ENCODE data around the gene ZSCAN10.
A peak's percentile ranks its signal among the peaks of the same experiment; 100 is the strongest.
"Not testable (repeated sequence)": the region's sequence is repeated elsewhere in the genome, so short reads cannot be mapped to it uniquely, and the experiment has no call there.

ZSCAN10 gene

GRCh38 chr16:3098459-3099394, at the start of gene ZSCAN10:
Gene ZSCAN10 (minus strand): TSS chr16:3099294. CDS start chr16:3092937, 6,357 bp downstream.
- DNase-seq = no peak

GRCh38 chr16:3148256-3149192, 49.4 kb upstream of the ZSCAN10 start:
- no peak for DNase-seq

GRCh38 chr16:3147757-3148104, 48.6 kb upstream of the ZSCAN10 start:
- no peak for DNase-seq

- no peak for DNase-seq
These were observed 48.1 kb upstream of the ZSCAN10 start for GRCh38 chr16:3147046-3147756.

- no peak for DNase-seq
These were observed 46.6 kb upstream of the ZSCAN10 start for GRCh38 chr16:3145660-3146059.

GRCh38 chr16:3145151-3145550, 46.1 kb upstream of the ZSCAN10 start:
- DNase-seq = no peak

GRCh38 chr16:3144321-3144983, 45.4 kb upstream of the ZSCAN10 start:
- DNase-seq = no peak

- no peak for DNase-seq
These were observed 44.7 kb upstream of the ZSCAN10 start for GRCh38 chr16:3143598-3144320.

- no peak for DNase-seq
These were observed 44.1 kb upstream of the ZSCAN10 start for GRCh38 chr16:3143189-3143588.

GRCh38 chr16:3142770-3143169, 43.7 kb upstream of the ZSCAN10 start:
- DNase-seq = no peak

GRCh38 chr16:3142327-3142726, 43.2 kb upstream of the ZSCAN10 start:
- DNase-seq = no peak

- no peak for DNase-seq
These were observed 42.8 kb upstream of the ZSCAN10 start for GRCh38 chr16:3141781-3142311.

GRCh38 chr16:3140603-3141427, 41.7 kb upstream of the ZSCAN10 start:
- no peak for DNase-seq

- not testable (repeated sequence) for DNase-seq
These were observed 40.5 kb upstream of the ZSCAN10 start for GRCh38 chr16:3139561-3139960.

GRCh38 chr16:3138823-3139426, 39.8 kb upstream of the ZSCAN10 start:
- DNase-seq = no peak

GRCh38 chr16:3138342-3138741, 39.2 kb upstream of the ZSCAN10 start:
- no peak for DNase-seq

GRCh38 chr16:3137267-3137666, 38.2 kb upstream of the ZSCAN10 start:
- DNase-seq = no peak

- DNase-seq = no peak
These were observed 36.1 kb upstream of the ZSCAN10 start for GRCh38 chr16:3135126-3135715.

GRCh38 chr16:3134338-3135125, 35.4 kb upstream of the ZSCAN10 start, which contains the start of gene ZNF213:
Gene ZNF213 (plus strand): TSS chr16:3135029. CDS start chr16:3137281, 2,252 bp downstream.
- DNase-seq = peak; percentile 94
